Measurements from ENCODE around the gene GPBP1.
"Not testable (repeated sequence)": the region's sequence is repeated elsewhere in the genome, so short reads cannot be mapped to it uniquely, and the experiment has no call there.

Gene GPBP1

DNA sequence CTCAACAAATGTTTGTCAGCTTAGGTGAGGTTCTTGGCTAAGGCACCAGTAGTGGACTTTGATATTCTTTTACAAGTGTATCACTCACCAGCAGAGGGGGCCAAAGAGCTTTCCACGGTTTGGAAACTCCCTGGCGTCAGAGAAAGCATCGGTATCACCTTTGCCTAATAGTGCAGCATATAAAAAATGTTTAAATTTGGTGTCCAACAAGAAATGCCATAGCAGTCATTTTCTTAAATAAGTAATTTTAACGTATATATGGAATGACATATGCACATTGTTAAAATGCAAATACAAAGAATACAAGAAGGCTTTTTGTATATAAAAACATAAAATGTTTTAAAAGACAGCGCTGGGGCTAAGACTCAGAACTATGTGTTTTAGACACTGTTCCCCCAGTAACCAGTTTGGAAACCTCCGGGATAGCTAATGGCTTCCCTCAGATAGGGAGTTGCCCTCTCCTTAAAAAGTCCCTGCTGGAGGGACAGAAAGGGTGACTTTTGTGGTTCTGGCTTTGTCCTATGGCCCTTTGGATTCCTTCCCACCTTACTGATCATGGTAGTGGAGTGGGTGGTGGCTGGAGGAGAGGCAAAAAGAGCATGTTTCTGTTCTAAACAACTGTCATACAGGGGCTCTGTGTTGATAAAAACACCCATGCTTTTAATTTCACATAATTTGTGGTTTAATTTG is 124.6 kb downstream of the GPBP1 start:
- TF ChIP-seq SPI1 (IDR thresholded peaks at IDR 0.05; ENCODE audit: low read depth, low read length), result no peak
- no peak for TF ChIP-seq TAF1 (IDR thresholded peaks at IDR 0.05; ENCODE audit: low read depth, low read length)
- TF ChIP-seq PAX5 (IDR thresholded peaks at IDR 0.05; ENCODE audit: insufficient read depth, low read length, severe bottlenecking), result no peak
- no peak for TF ChIP-seq POLR2AphosphoS5 (IDR thresholded peaks at IDR 0.05; ENCODE audit: low read depth, low read length)
- TF ChIP-seq POLR2A (IDR thresholded peaks at IDR 0.05; ENCODE audit: low read depth, low read length), result no peak
- no peak for TF ChIP-seq POU2F2 (IDR thresholded peaks at IDR 0.05; ENCODE audit: low read depth, low read length)
- DNase-seq (ENCODE audit: insufficient read length, low spot score) (peak; percentile 35), FAIRE-seq (no peak)

DNA sequence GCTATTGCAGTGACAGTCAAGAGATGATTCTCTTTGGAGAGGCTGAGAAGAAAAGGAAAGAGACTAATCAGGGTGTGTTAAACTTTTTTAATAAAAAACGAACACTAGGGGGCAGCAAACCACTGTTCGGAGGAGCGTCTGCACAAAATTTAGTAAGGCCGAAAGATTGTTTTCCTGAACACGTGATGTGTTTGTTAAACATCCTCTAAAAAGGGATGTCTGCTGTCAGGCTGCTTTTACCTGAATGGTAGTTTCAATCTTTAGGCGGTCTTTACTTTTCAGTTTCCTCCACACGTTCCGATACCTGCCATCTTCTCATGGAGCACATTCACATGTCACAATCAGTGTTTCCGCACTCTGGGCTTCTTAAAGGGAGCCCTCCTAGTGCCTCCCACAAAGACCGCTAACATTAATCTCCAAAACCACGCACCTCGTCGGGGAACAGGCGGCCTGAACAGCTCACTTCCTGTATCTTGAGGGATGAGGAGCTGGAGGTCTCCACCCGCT is 125.2 kb downstream of the GPBP1 start:
- FAIRE-seq, result no peak
- TF ChIP-seq POLR2A (IDR thresholded peaks at IDR 0.05; ENCODE audit: low read depth, low read length), result no peak
- TF ChIP-seq SPI1 (IDR thresholded peaks at IDR 0.05; ENCODE audit: low read depth, low read length), result no peak
- TF ChIP-seq PAX5 (IDR thresholded peaks at IDR 0.05; ENCODE audit: insufficient read depth, low read length, severe bottlenecking), result no peak
- no peak for DNase-seq (ENCODE audit: insufficient read length, low spot score)

DNA sequence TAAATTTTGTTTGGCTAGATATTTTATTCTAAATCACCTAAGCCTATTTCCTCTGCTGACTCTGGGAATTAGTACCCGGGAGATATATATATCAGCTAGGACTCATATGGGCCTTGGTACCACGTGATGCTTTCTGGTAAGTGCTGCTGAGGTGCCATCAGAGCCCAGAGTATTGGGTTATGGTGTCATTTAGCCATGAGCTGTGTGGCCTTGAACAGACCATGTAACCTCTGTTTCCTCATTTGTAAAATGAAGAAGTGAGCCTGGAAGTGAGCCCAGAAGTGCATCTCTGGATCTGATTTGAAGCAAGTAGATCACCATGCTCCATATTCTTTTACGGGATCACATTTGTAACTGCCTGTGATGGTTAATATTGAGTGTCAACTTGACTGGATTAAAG is 126.1 kb downstream of the GPBP1 start:
- FAIRE-seq (no peak), DNase-seq (ENCODE audit: insufficient read length, low spot score) (no peak)
- TF ChIP-seq SPI1 (IDR thresholded peaks at IDR 0.05; ENCODE audit: low read depth, low read length) (no peak), POLR2AphosphoS5 (IDR thresholded peaks at IDR 0.05; ENCODE audit: low read depth, low read length) (no peak), POU2F2 (IDR thresholded peaks at IDR 0.05; ENCODE audit: low read depth, low read length) (no peak), TAF1 (IDR thresholded peaks at IDR 0.05; ENCODE audit: low read depth, low read length) (no peak)

DNA sequence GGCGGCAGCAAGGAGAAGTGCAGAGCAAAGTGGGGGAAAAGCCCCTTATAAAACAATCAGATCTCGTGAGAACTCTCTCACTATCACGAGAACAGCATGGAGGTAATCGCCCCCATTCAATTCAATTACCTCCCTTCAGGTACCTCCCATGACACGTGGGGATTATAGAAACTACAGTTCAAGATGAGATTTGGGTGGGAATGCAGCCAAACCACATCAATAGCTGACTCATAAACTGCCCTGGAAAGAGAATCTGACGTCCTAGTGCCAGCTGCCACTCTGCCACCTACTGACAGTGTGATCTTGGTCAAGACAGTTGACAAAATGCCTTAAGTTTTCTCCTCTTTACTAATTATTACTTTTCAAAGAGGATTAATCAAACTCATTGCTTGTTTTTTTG is 128.3 kb downstream of the GPBP1 start:
- TF ChIP-seq POLR2A (IDR thresholded peaks at IDR 0.05; ENCODE audit: low read depth, low read length) (no peak), SPI1 (IDR thresholded peaks at IDR 0.05; ENCODE audit: low read depth, low read length) (no peak), POU2F2 (IDR thresholded peaks at IDR 0.05; ENCODE audit: low read depth, low read length) (no peak), POLR2AphosphoS5 (IDR thresholded peaks at IDR 0.05; ENCODE audit: low read depth, low read length) (no peak)
- FAIRE-seq (no peak), DNase-seq (ENCODE audit: insufficient read length, low spot score) (no peak)

DNA sequence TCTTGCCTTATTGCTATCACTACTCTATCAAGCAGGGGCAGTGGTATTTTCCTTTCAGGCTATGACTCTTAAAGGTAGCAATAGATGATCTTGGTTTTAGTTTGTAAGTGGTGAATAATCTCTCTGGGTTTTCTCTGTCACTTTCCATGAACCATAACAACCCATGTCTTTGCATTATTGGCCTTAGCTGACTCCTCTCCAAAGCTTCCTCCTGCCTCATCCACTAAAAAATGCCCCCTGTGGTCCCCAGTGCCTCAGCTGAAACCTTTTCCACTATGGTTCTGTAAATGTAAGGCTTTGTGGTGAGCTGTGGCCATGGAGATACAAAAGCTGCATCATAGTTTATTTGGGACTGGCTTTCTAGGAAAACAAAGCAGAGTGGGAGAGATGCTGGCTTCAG is 128.8 kb downstream of the GPBP1 start:
- DNase-seq (ENCODE audit: insufficient read length, low spot score) (no peak), FAIRE-seq (no peak)
- no peak for TF ChIP-seq POLR2AphosphoS5 (IDR thresholded peaks at IDR 0.05; ENCODE audit: low read depth, low read length)
- no peak for TF ChIP-seq PAX5 (IDR thresholded peaks at IDR 0.05; ENCODE audit: insufficient read depth, low read length, severe bottlenecking)
- no peak for TF ChIP-seq SPI1 (IDR thresholded peaks at IDR 0.05; ENCODE audit: low read depth, low read length)
- no peak for TF ChIP-seq POU2F2 (IDR thresholded peaks at IDR 0.05; ENCODE audit: low read depth, low read length)
- no peak for TF ChIP-seq TAF1 (IDR thresholded peaks at IDR 0.05; ENCODE audit: low read depth, low read length)
- TF ChIP-seq POLR2A (IDR thresholded peaks at IDR 0.05; ENCODE audit: low read depth, low read length), result no peak

DNA sequence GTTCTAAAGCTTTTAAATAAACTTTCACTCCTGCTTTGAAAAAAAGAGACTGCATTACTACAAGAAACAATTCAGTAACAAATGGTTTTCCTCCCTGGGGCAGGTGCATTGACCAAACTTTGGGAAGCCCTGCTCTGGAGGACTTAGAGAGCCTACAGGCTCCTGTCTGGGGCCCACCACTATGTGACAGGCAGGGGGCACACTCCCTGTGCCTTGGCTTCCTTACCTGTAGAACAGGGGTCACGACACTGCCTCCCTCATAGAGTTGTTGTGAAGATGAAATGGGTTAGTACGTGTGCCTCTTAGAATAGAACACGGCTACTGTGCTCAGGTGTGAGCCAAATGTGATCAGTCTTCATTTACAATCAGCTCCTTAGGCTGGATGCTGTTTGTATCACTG is 130.1 kb downstream of the GPBP1 start:
- DNase-seq (ENCODE audit: insufficient read length, low spot score), result no peak
- no peak for TF ChIP-seq POLR2A (IDR thresholded peaks at IDR 0.05; ENCODE audit: low read depth, low read length)
- TF ChIP-seq PAX5 (IDR thresholded peaks at IDR 0.05; ENCODE audit: insufficient read depth, low read length, severe bottlenecking), result no peak
- no peak for FAIRE-seq

DNA sequence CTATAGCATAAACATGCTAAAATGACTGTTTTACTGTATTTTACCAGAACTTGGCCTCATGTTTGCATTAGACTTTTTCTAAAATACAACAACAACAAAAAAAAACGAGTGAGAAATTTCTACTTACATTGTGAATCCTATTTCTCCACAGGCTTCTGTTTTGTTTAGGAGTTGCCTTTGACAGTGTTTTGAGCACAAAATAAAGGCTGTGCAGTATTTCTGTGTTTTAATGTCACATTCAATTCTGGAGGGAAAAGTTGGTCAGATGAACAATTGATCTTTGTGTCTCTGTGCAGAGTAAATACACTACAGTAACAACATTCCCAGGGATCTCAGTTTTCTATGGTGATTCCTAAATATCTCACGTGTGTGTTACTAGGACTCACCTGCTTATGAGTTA is 131.1 kb downstream of the GPBP1 start:
- FAIRE-seq (no peak), DNase-seq (ENCODE audit: insufficient read length, low spot score) (no peak)
- TF ChIP-seq SPI1 (IDR thresholded peaks at IDR 0.05; ENCODE audit: low read depth, low read length) (no peak), POU2F2 (IDR thresholded peaks at IDR 0.05; ENCODE audit: low read depth, low read length) (no peak), POLR2AphosphoS5 (IDR thresholded peaks at IDR 0.05; ENCODE audit: low read depth, low read length) (no peak), POLR2A (IDR thresholded peaks at IDR 0.05; ENCODE audit: low read depth, low read length) (no peak), PAX5 (IDR thresholded peaks at IDR 0.05; ENCODE audit: insufficient read depth, low read length, severe bottlenecking) (no peak), TAF1 (IDR thresholded peaks at IDR 0.05; ENCODE audit: low read depth, low read length) (no peak)

DNA sequence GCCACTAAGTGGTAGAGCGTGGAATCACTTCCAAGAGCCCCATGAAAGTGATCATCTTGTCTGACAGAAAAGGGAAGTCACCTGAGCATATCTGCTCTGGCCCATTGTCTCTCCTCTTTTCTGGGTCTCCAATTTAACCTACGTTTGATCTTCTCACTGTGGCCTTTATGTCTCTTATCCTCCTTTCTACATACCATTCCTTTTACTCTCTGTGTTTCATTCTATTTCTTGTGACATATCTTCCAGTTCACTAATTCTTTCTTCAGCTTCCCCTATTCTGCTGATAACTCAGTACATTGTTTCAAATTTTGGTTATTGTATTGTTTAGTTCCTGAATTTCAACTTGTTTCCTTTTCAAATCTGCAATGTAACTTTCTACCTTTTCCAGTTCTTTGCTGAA is 132.5 kb downstream of the GPBP1 start:
- FAIRE-seq (no peak), DNase-seq (ENCODE audit: insufficient read length, low spot score) (no peak)
- TF ChIP-seq POU2F2 (IDR thresholded peaks at IDR 0.05; ENCODE audit: low read depth, low read length) (no peak), POLR2A (IDR thresholded peaks at IDR 0.05; ENCODE audit: low read depth, low read length) (no peak), SPI1 (IDR thresholded peaks at IDR 0.05; ENCODE audit: low read depth, low read length) (no peak)

DNA sequence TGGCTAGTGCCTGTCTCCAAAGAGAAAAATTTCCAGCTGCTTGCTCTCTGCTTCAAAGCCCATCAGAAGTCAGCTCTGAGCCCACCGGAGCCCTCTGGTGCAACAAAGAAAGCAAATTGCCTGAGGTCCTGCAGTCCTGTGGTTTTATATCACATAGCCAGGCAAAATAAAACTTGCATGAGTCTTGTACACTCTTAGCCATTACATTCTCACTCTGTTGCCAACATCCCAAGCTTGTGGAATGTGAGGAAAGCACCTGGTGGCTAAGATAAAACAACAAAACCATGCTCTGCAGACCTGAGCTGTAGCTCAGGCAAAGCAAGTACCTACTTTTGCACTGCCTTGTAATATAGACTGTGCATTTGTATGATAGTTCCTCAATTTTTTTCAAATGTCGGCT is 133.7 kb downstream of the GPBP1 start:
- FAIRE-seq, result no peak
- no peak for TF ChIP-seq TAF1 (IDR thresholded peaks at IDR 0.05; ENCODE audit: low read depth, low read length)
- no peak for TF ChIP-seq POLR2AphosphoS5 (IDR thresholded peaks at IDR 0.05; ENCODE audit: low read depth, low read length)
- TF ChIP-seq PAX5 (IDR thresholded peaks at IDR 0.05; ENCODE audit: insufficient read depth, low read length, severe bottlenecking), result no peak
- TF ChIP-seq POU2F2 (IDR thresholded peaks at IDR 0.05; ENCODE audit: low read depth, low read length), result no peak
- no peak for DNase-seq (ENCODE audit: insufficient read length, low spot score)

DNA sequence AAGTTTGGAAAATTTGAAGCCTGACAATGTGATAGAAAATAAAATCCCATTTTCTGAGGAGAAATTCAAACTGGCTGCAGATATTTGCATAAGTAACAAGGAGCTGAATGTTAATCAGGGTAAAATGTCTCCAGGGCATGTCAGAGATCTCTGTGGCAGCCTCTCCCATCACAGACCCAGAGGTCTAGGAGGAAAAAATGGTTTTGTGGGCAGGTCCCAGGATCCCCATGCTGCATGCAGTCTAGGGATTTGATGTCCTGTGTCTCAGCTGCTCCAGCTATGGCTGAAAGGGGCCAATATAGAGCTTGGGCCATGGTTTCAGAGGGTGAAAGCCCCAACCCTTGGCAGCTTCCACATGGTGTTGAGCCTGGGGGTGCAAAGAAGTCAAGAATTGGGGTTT is 135.2 kb downstream of the GPBP1 start:
- DNase-seq (ENCODE audit: insufficient read length, low spot score), result not testable (repeated sequence)

DNA sequence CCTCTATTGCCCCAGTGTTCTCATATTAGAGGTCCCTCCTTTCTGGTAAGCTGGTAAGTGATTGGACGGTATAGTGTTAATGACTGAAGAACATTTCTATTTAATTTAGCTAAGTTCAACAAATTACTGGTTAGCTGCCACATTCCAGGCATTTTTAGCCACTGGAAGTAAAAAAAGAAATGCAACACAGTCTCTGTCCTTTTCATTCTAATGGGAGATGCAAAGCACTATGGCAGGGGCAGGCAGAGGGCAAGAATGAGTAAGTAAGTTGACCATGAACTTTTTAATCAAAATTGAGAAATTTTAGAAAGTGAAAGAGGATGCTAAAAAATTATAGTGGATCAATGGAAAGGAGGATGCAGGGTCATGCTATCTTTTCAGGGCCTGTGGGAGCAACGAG is 137.4 kb downstream of the GPBP1 start:
- no peak for TF ChIP-seq POLR2A (IDR thresholded peaks at IDR 0.05; ENCODE audit: low read depth, low read length)
- TF ChIP-seq PAX5 (IDR thresholded peaks at IDR 0.05; ENCODE audit: insufficient read depth, low read length, severe bottlenecking), result no peak
- no peak for TF ChIP-seq SPI1 (IDR thresholded peaks at IDR 0.05; ENCODE audit: low read depth, low read length)
- TF ChIP-seq POLR2AphosphoS5 (IDR thresholded peaks at IDR 0.05; ENCODE audit: low read depth, low read length), result no peak
- TF ChIP-seq POU2F2 (IDR thresholded peaks at IDR 0.05; ENCODE audit: low read depth, low read length), result no peak
- no peak for TF ChIP-seq TAF1 (IDR thresholded peaks at IDR 0.05; ENCODE audit: low read depth, low read length)
- FAIRE-seq, result no peak
- no peak for DNase-seq (ENCODE audit: insufficient read length, low spot score)

More for the DNA sequence above, 135.2 kb downstream of the GPBP1 start:
- not testable (repeated sequence) for FAIRE-seq

All from GM12891 (cell line).